Astrocyte (in vitro differentiated cells and primary cell): ENCODE measurements around the gene CRB3. TPM values are rescaled to one million over a fixed set of nuclear protein-coding genes. Genes with fewer than 3 reads are reported as not detected.

Source experiments
- DNase-seq: peaks from one replicate; pipeline ENCODE4 v3.0.0-alpha.2; 2010; ENCODE audit warnings: low read depth
- FAIRE-seq: peaks from 2 replicates; lab custom pipeline; 2011; peaks lifted over from hg19 to GRCh38; lab: Jason Lieb, UNC
- H2AFZ ChIP-seq: 2 replicates; pipeline ENCODE4 v1.6.0; 2012; ENCODE audit warnings: low read depth, low read length, inconsistent platforms
- H3K27ac ChIP-seq: 2 replicates; pipeline ENCODE4 v1.5.1; 2011; ENCODE audit warnings: low read depth, low read length, inconsistent platforms
- H3K27me3 ChIP-seq: 2 replicates; pipeline ENCODE4 v1.6.0; 2011; ENCODE audit warnings: low read length, inconsistent platforms; ENCODE audit not compliant: insufficient read depth
- H3K36me3 ChIP-seq: 2 replicates; pipeline ENCODE4 v1.5.1; 2011; ENCODE audit warnings: low read length, inconsistent platforms; ENCODE audit not compliant: insufficient read depth
- H3K4me1 ChIP-seq: 2 replicates; pipeline ENCODE4 v1.5.1; 2011; ENCODE audit warnings: low read length, inconsistent platforms; ENCODE audit not compliant: insufficient read depth
- H3K4me2 ChIP-seq: 2 replicates; pipeline ENCODE4 v1.6.0; 2012; ENCODE audit warnings: low read length, inconsistent platforms
- H3K4me3 ChIP-seq: 2 replicates; pipeline ENCODE4 v1.5.1; 2011; ENCODE audit warnings: low read depth, mild to moderate bottlenecking, low read length, inconsistent platforms; ENCODE audit not compliant: insufficient read depth
- H3K79me2 ChIP-seq: 2 replicates; pipeline ENCODE4 v1.6.0; 2012; ENCODE audit warnings: mild to moderate bottlenecking, low read length, inconsistent platforms; ENCODE audit not compliant: insufficient read depth
- H3K9ac ChIP-seq: 2 replicates; pipeline ENCODE4 v1.6.0; 2012; ENCODE audit warnings: mild to moderate bottlenecking, low read length, inconsistent platforms
- H3K9me3 ChIP-seq: 2 replicates; pipeline ENCODE4 v1.5.1; 2012; ENCODE audit warnings: low read depth, mild to moderate bottlenecking, low read length, inconsistent platforms; ENCODE audit not compliant: insufficient read depth
- H4K20me1 ChIP-seq: 2 replicates; pipeline ENCODE4 v1.6.0; 2012; ENCODE audit warnings: low read length, inconsistent platforms; ENCODE audit not compliant: insufficient read depth
- H3K27ac Mint-ChIP-seq: one replicate; pipeline ENCODE4 v1.8.0; 2021; ENCODE audit warnings: mild to moderate bottlenecking, mixed read lengths; ENCODE audit not compliant: unreplicated experiment
- H3K27me3 Mint-ChIP-seq: one replicate; pipeline ENCODE4 v1.8.0; 2021; ENCODE audit warnings: low read depth, mixed read lengths; ENCODE audit not compliant: unreplicated experiment
- H3K36me3 Mint-ChIP-seq: one replicate; pipeline ENCODE4 v1.8.0; 2021; ENCODE audit warnings: low read depth, mixed read lengths; ENCODE audit not compliant: unreplicated experiment
- H3K4me1 Mint-ChIP-seq: one replicate; pipeline ENCODE4 v1.8.0; 2021; ENCODE audit warnings: low read depth, mixed read lengths; ENCODE audit not compliant: unreplicated experiment
- H3K4me3 Mint-ChIP-seq: one replicate; pipeline ENCODE4 v1.8.0; 2021; ENCODE audit warnings: mild to moderate bottlenecking, moderate library complexity, mixed read lengths; ENCODE audit not compliant: unreplicated experiment
- H3K9me3 Mint-ChIP-seq: one replicate; pipeline ENCODE4 v1.8.0; 2021; ENCODE audit warnings: mild to moderate bottlenecking, mixed read lengths; ENCODE audit not compliant: unreplicated experiment
- CTCF ChIP-seq: IDR thresholded peaks from 2 replicates; pipeline ENCODE4 v1.5.1; 2011; ENCODE audit warnings: low read depth, mild to moderate bottlenecking, inconsistent platforms, low read length, moderate library complexity; ENCODE audit not compliant: insufficient read depth
- EZH2 ChIP-seq: IDR thresholded peaks from 2 replicates; pipeline ENCODE4 v1.6.1; 2012; ENCODE audit warnings: mild to moderate bottlenecking, low read length, inconsistent platforms; ENCODE audit not compliant: insufficient read depth
- total RNA-seq: library from RNA; stranded (reverse); gene quantifications from 2 replicates; pipeline ENCODE4 v1.2.1, GENCODE V29; 2021

Gene CRB3
- total RNA-seq, 1 donor from 2014 or later = 1.6 TPM

GRCh38 chr19:6448045-6448444, 16.0 kb upstream of the CRB3 start:
- H3K4me3 Mint-ChIP-seq = no peak overlapping the region
- Histone ChIP-seq H3K36me3 (no peaks in the 10 kb centered on the region), H3K9me3 (no peaks in the 10 kb centered on the region), H3K27ac (no peak overlapping the region), H3K4me2 (no peak overlapping the region), H3K4me3 (no peak overlapping the region), H3K79me2 (no peaks in the 10 kb centered on the region), H3K4me1 (no peaks in the 10 kb centered on the region), H3K27me3 (no peaks in the 10 kb centered on the region), H4K20me1 (no peaks in the 10 kb centered on the region), H3K9ac (no peak overlapping the region), H2AFZ (no peak overlapping the region)
- no peak for DNase-seq
- FAIRE-seq = no peak
- no peaks in the 10 kb centered on the region for H3K4me1 Mint-ChIP-seq
- peaks cover 5% of the 10 kb centered on the region for H3K9me3 Mint-ChIP-seq
- TF ChIP-seq CTCF (no peak), EZH2 (no peak)
- H3K27ac Mint-ChIP-seq = no peak overlapping the region
- peaks cover 12% of the 10 kb centered on the region for H3K36me3 Mint-ChIP-seq
- no peaks in the 10 kb centered on the region for H3K27me3 Mint-ChIP-seq

- Histone ChIP-seq H2AFZ (no peak overlapping the region), H3K36me3 (no peaks in the 10 kb centered on the region), H3K27ac (no peak overlapping the region), H3K9me3 (peaks cover 8% of the 10 kb centered on the region), H3K4me2 (no peak overlapping the region), H3K27me3 (no peaks in the 10 kb centered on the region), H4K20me1 (no peaks in the 10 kb centered on the region), H3K4me3 (no peak overlapping the region), H3K79me2 (no peaks in the 10 kb centered on the region), H3K9ac (no peak overlapping the region), H3K4me1 (no peaks in the 10 kb centered on the region)
- Mint-ChIP-seq H3K36me3 (peaks cover 28% of the 10 kb centered on the region), H3K27ac (no peak overlapping the region), H3K4me3 (no peak overlapping the region), H3K4me1 (no peaks in the 10 kb centered on the region), H3K27me3 (no peaks in the 10 kb centered on the region), H3K9me3 (peaks cover 10% of the 10 kb centered on the region)
- no peak for TF ChIP-seq CTCF
- TF ChIP-seq EZH2 = no peak
- DNase-seq (no peak), FAIRE-seq (no peak)
Measured at GRCh38 chr19:6450166-6450565, 13.9 kb upstream of the CRB3 start.

- Histone ChIP-seq H2AFZ (no peak overlapping the region), H3K27me3 (no peaks in the 10 kb centered on the region), H3K27ac (no peak overlapping the region), H3K36me3 (no peaks in the 10 kb centered on the region), H3K4me3 (no peak overlapping the region), H3K4me2 (no peak overlapping the region), H3K9ac (no peak overlapping the region), H4K20me1 (no peaks in the 10 kb centered on the region), H3K79me2 (no peaks in the 10 kb centered on the region), H3K9me3 (peaks cover 8% of the 10 kb centered on the region), H3K4me1 (no peaks in the 10 kb centered on the region)
- no peak for FAIRE-seq
- no peak overlapping the region for H3K27ac Mint-ChIP-seq
- H3K9me3 Mint-ChIP-seq = peaks cover 13% of the 10 kb centered on the region
- H3K36me3 Mint-ChIP-seq = peaks cover 25% of the 10 kb centered on the region
- no peak for DNase-seq
- no peaks in the 10 kb centered on the region for H3K4me1 Mint-ChIP-seq
- H3K27me3 Mint-ChIP-seq = no peaks in the 10 kb centered on the region
- H3K4me3 Mint-ChIP-seq = no peak overlapping the region
- TF ChIP-seq EZH2 (no peak), CTCF (no peak)
Measured at GRCh38 chr19:6451583-6452222, 12.4 kb upstream of the CRB3 start.
